Memory B cell (primary cell): Measurements from ENCODE around the gene BPIFA2.
A peak's percentile ranks its signal among the peaks of the same experiment; 100 is the strongest.

Experiments used
- ATAC-seq: fragments of 150-1000 bp; cut with Tn5 transposase; 2 replicates; pipeline ENCODE4 v1.10.0; 2021; ENCODE audit warnings: low read depth, mild to moderate bottlenecking, moderate library complexity
- DNase-seq, 2 donors: peaks; one replicate each; pipeline ENCODE4 v3.0.0; 2022; ENCODE audit warnings: low spot score in 2 of 2
- H3K27ac Mint-ChIP-seq: one replicate; pipeline ENCODE4 v1.8.0; 2022; ENCODE audit warnings: mild to moderate bottlenecking, moderate library complexity, mixed read lengths
- H3K27me3 Mint-ChIP-seq: one replicate; pipeline ENCODE4 v1.8.0; 2022; ENCODE audit warnings: mixed read lengths
- H3K36me3 Mint-ChIP-seq: one replicate; pipeline ENCODE4 v1.8.0; 2022; ENCODE audit warnings: mild to moderate bottlenecking, mixed read lengths
- H3K4me1 Mint-ChIP-seq: one replicate; pipeline ENCODE4 v1.8.0; 2022; ENCODE audit warnings: mixed read lengths
- H3K4me3 Mint-ChIP-seq: one replicate; pipeline ENCODE4 v1.8.0; 2022; ENCODE audit warnings: mild to moderate bottlenecking, moderate library complexity, mixed read lengths
- H3K9me3 Mint-ChIP-seq: one replicate; pipeline ENCODE4 v1.8.0; 2022; ENCODE audit warnings: mixed read lengths

BPIFA2 gene

GRCh38 chr20:33192912-33193501 is 25.0 kb downstream of the BPIFA2 start:
- Mint-ChIP-seq H3K9me3 (no peaks in the 10 kb centered on the region), H3K27ac (no peak overlapping the region), H3K4me3 (no peak overlapping the region), H3K4me1 (no peaks in the 10 kb centered on the region), H3K27me3 (peaks cover 14% of the 10 kb centered on the region), H3K36me3 (no peaks in the 10 kb centered on the region)
- no peak for DNase-seq
- no peak for ATAC-seq

DNA sequence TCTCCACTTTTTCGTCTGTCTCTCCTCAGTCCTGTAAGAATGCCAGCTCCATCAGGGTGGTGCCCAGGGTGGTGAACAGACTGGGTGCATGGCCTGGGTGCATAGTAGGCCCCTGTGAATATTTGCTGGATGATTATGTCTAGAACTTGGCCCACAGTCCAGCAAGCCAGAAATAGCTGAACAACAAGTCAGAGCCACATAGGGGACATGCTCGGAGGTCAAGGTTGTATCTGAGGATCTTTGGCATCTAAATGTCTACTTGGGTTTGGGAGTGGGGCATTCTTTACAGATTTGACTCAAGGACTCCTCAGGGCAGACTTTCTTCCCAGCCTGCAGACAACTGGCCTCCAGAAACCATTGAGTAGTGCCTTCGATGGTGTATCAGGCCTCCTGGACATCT is 31.1 kb downstream of the BPIFA2 start:
- ATAC-seq (no peak), DNase-seq (no peak)
- Mint-ChIP-seq H3K36me3 (no peaks in the 10 kb centered on the region), H3K27me3 (peaks cover 13% of the 10 kb centered on the region), H3K9me3 (no peaks in the 10 kb centered on the region), H3K27ac (no peak overlapping the region), H3K4me3 (no peak overlapping the region), H3K4me1 (no peaks in the 10 kb centered on the region)

GRCh38 chr20:33202451-33202850 is 34.5 kb downstream of the BPIFA2 start:
- Mint-ChIP-seq H3K27me3 (peaks cover 14% of the 10 kb centered on the region), H3K9me3 (no peaks in the 10 kb centered on the region), H3K4me1 (no peaks in the 10 kb centered on the region), H3K27ac (no peak overlapping the region), H3K36me3 (no peaks in the 10 kb centered on the region), H3K4me3 (no peak overlapping the region)
- DNase-seq, result no peak
- no peak for ATAC-seq

- H3K27me3 Mint-ChIP-seq, result peaks cover 17% of the 10 kb centered on the region
- no peaks in the 10 kb centered on the region for H3K36me3 Mint-ChIP-seq
- ATAC-seq, result no peak
- H3K9me3 Mint-ChIP-seq, result no peaks in the 10 kb centered on the region
- no peak overlapping the region for H3K27ac Mint-ChIP-seq
- H3K4me1 Mint-ChIP-seq, result no peaks in the 10 kb centered on the region
- H3K4me3 Mint-ChIP-seq, result no peak overlapping the region
- no peak for DNase-seq
Observed at GRCh38 chr20:33203444-33203843, 35.5 kb downstream of the BPIFA2 start.

DNA sequence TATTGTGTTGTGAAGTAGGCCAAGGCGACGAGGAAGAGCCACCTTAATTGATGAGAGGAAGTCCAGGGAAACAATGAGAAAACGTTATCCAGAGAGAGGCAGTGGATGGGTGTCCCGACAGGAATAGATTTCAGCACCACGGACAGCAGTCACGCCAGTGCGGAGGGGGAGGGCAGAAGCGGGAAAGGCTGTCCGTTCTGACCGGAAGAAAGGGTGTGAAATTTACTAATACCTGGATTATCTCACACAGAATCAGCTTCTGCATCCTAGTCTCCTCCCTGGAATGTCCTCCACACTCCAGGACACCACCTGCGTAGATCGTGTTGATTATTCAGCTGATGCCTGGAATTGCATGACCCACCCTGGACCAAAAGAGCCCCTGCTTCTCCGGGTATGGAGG is 41.8 kb downstream of the BPIFA2 start:
- Mint-ChIP-seq H3K4me3 (no peak overlapping the region), H3K4me1 (peaks cover 3% of the 10 kb centered on the region), H3K27ac (no peak overlapping the region), H3K36me3 (no peaks in the 10 kb centered on the region), H3K9me3 (peaks cover 2% of the 10 kb centered on the region), H3K27me3 (peaks cover 33% of the 10 kb centered on the region)
- DNase-seq (peak; percentile 6 to 20), ATAC-seq (no peak)

- Mint-ChIP-seq H3K27ac (no peak overlapping the region), H3K27me3 (peaks cover 36% of the 10 kb centered on the region), H3K9me3 (peaks cover 2% of the 10 kb centered on the region)
Observed at GRCh38 chr20:33210371-33210770, 42.4 kb downstream of the BPIFA2 start.

GRCh38 chr20:33211817-33212424 is 44.0 kb downstream of the BPIFA2 start:
- no peak overlapping the region for H3K27ac Mint-ChIP-seq
- peaks cover 2% of the 10 kb centered on the region for H3K9me3 Mint-ChIP-seq
- H3K4me1 Mint-ChIP-seq, result peaks cover 3% of the 10 kb centered on the region
- H3K27me3 Mint-ChIP-seq, result peaks cover 43% of the 10 kb centered on the region
- H3K36me3 Mint-ChIP-seq, result no peaks in the 10 kb centered on the region
- no peak for ATAC-seq
- no peak overlapping the region for H3K4me3 Mint-ChIP-seq
- no peak for DNase-seq

More at GRCh38 chr20:33210371-33210770, 42.4 kb downstream of the BPIFA2 start:
- no peak overlapping the region for H3K4me3 Mint-ChIP-seq
- no peak for ATAC-seq
- H3K36me3 Mint-ChIP-seq, result no peaks in the 10 kb centered on the region
- H3K4me1 Mint-ChIP-seq, result peaks cover 3% of the 10 kb centered on the region
- DNase-seq, result no peak

DNA sequence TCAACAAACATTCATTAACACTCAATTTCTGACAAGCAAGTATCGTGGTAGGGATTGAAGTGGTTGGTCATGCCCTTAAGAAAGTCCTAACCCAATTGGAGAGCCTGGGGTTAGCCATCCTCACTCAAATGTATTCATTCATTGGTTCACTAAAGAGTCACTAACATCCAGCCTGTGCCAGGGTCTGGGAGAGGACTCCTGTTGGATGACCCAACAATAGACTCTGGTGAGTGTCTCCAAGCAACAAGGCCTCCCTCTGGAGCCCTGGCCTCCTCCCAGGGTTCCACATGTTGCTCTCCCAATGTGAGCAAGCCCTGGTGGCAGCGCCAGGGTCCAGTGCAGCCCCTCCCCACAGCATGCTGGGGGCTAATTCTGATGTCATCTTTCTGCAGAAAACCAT is 49.1 kb downstream of the BPIFA2 start, which contains the start of gene BPIFA3:
Gene BPIFA3, plus strand, starts transcription at position 301 of the 400 bp plus-strand sequence. CDS start 185 bp downstream, outside the sequence.
- Mint-ChIP-seq H3K27me3 (peaks cover 24% of the 10 kb centered on the region), H3K9me3 (no peaks in the 10 kb centered on the region), H3K4me1 (no peaks in the 10 kb centered on the region), H3K4me3 (no peak within 1 kb of the TSS), H3K36me3 (no peaks in the 10 kb centered on the region), H3K27ac (no peak within 1 kb of the TSS)
- ATAC-seq (no peak), DNase-seq (no peak)

GRCh38 chr20:33224399-33224798 is 56.4 kb downstream of the BPIFA2 start:
- Mint-ChIP-seq H3K27me3 (peaks cover 17% of the 10 kb centered on the region), H3K4me3 (no peak overlapping the region), H3K9me3 (no peaks in the 10 kb centered on the region), H3K36me3 (peaks cover 2% of the 10 kb centered on the region), H3K27ac (no peak overlapping the region), H3K4me1 (no peaks in the 10 kb centered on the region)
- ATAC-seq (no peak), DNase-seq (no peak)

GRCh38 chr20:33229843-33230242 is 61.9 kb downstream of the BPIFA2 start:
- ATAC-seq, result no peak
- Mint-ChIP-seq H3K4me3 (no peak overlapping the region), H3K27ac (no peak overlapping the region), H3K9me3 (no peaks in the 10 kb centered on the region), H3K27me3 (peaks cover 21% of the 10 kb centered on the region), H3K4me1 (no peaks in the 10 kb centered on the region), H3K36me3 (peaks cover 2% of the 10 kb centered on the region)
- DNase-seq, result no peak
